GM10248 (cell line): Measurements from ENCODE around the gene TAC4.

Experiments
- CTCF ChIA-PET: fragments of 300-600 bp; sonication (Branson Sonifier 250); formaldehyde crosslinking; extraction: SDS; loops from one replicate; lab custom pipeline; 2021; ENCODE audit warnings: antibody characterized with exemption; lab: Yijun Ruan, JAX
- POLR2A ChIA-PET: fragments of 350-650 bp; sonication (Branson Sonifier 250); formaldehyde crosslinking; extraction: SDS; loops from one replicate; lab custom pipeline; 2020; ENCODE audit warnings: antibody characterized with exemption; lab: Yijun Ruan, JAX
- DNase-seq: peaks from one replicate; pipeline ENCODE4 v3.0.0; 2012; ENCODE audit errors: extremely low spot score
- TF ChIP-seq, protein P1 (sequence below): IDR thresholded peaks from 2 replicates; pipeline ENCODE4 v1.5.1; 2012; ENCODE audit warnings: mild to moderate bottlenecking, low read depth; ENCODE audit errors: extremely low read depth, missing control alignments, control extremely low read depth

The TAC4 gene

DNA sequence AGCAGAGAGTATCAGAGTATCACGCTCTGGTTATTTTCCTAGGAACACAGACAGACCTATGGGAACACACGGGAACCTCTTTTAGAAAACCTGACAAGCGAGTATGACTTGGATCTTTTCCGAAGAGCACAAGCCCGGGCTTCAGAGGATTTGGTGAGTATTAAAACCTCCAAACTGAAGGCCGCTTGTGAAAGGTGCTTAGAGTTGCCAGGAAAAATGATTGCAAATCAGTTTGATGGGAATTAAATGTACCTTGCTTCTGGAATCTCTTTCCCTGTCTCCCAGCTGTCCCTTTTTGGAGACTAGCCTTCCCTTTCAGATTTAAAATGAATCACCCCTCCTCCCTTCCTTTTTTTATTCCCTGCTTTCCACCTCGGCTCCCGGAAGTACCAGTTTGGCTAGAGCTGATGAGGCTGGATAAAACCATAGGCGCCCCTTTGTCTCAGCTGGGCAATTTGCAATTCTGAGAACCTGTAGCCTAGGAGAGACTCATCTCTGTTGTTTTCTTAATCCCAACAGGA, 32.0 kb downstream of the TAC4 start:
- POLR2A ChIA-PET: no interaction called here
- CTCF ChIA-PET: interaction anchor here (1.0 to 1.7 kb wide), 6 partner anchors 10 to 112 kb away, joined by 3 to 5 read pairs (median 3); no protein-coding TSS in a partner anchor
- TF ChIP-seq, protein P1, sequence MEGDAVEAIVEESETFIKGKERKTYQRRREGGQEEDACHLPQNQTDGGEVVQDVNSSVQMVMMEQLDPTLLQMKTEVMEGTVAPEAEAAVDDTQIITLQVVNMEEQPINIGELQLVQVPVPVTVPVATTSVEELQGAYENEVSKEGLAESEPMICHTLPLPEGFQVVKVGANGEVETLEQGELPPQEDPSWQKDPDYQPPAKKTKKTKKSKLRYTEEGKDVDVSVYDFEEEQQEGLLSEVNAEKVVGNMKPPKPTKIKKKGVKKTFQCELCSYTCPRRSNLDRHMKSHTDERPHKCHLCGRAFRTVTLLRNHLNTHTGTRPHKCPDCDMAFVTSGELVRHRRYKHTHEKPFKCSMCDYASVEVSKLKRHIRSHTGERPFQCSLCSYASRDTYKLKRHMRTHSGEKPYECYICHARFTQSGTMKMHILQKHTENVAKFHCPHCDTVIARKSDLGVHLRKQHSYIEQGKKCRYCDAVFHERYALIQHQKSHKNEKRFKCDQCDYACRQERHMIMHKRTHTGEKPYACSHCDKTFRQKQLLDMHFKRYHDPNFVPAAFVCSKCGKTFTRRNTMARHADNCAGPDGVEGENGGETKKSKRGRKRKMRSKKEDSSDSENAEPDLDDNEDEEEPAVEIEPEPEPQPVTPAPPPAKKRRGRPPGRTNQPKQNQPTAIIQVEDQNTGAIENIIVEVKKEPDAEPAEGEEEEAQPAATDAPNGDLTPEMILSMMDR: no peak
- DNase-seq: no peak

DNA sequence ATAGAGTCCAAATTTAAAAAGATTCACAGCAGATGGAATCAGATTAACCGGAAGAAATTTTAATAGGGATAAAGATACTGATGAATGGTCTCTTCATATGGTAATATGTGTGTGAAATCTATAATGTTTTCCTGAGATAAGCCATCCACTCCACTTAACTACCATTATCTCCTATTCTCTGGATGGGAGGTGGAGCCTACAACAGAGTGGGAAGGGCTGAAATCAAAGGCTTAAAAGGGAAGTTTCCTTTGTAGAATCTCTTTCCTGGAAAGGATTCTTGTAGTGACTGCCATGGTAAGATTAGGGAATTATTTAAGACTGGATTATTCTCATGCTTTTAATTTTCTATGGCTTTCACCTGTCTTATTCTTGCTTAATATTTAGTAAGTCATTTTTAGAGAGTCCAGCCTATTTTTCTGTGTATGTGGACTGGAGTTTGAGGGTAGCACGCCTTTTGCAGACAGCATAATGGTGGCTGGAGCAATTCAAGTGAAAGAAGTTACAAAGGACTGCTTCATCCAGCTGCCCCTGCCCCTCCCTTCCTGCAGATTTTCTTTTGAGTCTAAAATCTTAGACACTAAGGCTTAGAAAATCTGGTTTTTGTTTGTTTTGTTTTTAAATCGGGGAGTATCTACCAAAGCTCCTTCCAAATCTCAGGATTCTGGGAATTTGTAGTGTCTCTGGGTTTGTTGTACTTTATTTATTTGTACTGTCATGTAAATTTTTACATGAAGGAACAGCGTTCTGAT, 32.9 kb downstream of the TAC4 start:
- no peak for DNase-seq
- TF ChIP-seq, protein P1: no peak
- POLR2A ChIA-PET: no interaction called here
- CTCF ChIA-PET: interaction anchor here (1.6 to 1.7 kb wide), 2 partner anchors 9 to 18 kb away, joined by 5 read pairs; no protein-coding TSS in a partner anchor

DNA sequence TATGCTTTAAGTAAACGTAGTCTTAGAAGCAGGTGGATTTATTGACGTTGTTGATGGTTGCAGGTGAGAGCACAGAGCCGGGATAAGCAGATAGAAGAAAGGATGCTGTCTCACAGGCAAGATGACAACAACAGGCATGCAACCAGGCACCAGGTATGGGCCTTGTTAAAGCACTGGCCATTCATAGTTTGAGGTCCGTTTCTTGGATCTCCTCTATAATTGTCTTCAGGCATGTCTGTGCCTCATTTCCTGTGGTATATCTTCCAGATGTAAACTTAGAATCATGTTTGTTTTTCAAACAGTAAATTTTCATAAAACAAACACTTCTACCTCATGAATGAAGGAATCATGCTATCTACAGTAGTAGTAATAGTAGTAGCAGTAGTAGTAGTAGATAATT, 38.8 kb downstream of the TAC4 start:
- CTCF ChIA-PET: no interaction called here
- POLR2A ChIA-PET: no interaction called here
- TF ChIP-seq, protein P1: no peak
- no peak for DNase-seq

DNA sequence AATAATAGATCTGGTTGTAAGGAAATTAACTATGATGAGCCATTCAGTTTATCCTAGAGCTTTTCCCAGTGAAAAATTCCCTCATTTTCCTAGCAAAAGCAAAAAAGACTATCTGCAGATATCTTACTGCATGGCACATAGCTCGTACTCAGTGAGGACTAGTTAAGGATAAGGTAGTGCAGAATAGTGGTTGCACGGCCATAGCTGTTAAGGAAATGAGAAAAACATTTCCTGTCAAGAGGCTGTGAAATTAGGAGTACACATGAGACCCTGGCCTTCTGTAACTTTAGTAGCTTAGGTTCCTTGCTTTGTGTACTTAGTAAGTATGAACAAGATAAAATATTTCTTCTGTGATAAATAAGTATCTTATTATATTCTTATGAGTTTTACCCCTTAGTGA, 49.1 kb downstream of the TAC4 start:
- ChIA-PET POLR2A (no interaction called here), CTCF (interaction anchor here (0.8 to 1.4 kb wide), 7 partner anchors 11 to 242 kb away, joined by 3 to 4 read pairs (median 3); partner anchors contain the start of gene SLC35B1)
- no peak for DNase-seq
- TF ChIP-seq, protein P1: no peak

DNA sequence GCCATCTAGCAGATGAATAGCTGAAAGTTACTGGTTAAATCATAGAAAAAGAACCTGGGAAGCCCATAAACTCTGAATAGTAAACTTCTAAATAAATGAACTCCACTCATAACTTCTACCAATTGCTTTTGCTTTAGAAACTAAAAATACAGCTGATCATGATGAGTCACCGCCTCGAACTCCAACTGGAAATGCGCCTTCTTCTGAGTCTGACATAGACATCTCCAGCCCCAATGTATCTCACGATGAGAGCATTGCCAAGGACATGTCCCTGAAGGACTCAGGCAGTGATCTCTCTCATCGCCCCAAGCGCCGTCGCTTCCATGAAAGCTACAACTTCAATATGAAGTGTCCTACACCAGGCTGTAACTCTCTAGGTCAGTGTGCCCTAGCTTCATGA, 49.7 kb downstream of the TAC4 start:
- no peak for DNase-seq
- ChIA-PET POLR2A (interaction anchor here (0.6 kb wide), 2 partner anchors 12 to 121 kb away, joined by 4 to 5 read pairs; no protein-coding TSS in a partner anchor), CTCF (interaction anchor here (0.8 to 1.5 kb wide), 8 partner anchors 10 to 241 kb away, joined by 3 to 5 read pairs (median 3); partner anchors contain the start of genes KAT7 and SLC35B1)
- TF ChIP-seq, protein P1: no peak

DNA sequence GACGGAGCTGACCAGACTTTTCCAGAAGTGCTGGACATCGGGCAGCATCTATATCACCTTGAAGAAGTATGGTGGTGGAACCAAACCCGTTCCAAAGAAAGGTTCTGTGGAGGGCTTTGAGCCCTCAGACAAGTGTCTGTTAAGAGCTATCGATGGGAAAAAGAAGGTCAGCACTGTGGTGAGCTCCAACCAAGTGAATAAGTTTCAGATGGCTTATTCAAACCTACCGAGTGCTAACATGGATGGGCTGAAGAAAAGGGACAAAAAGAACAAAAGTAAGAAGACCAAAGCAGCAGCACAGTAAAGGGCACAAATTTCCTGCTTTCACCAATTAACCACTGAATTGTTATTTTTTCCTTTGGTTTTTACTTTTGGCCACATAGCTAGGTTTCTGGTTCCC, 52.5 kb downstream of the TAC4 start:
- POLR2A ChIA-PET: interaction anchor here (0.5 kb wide), 1 partner anchor 31 kb away, joined by 3 read pairs; the partner anchor contains the start of gene FAM117A
- CTCF ChIA-PET: interaction anchor here (0.8 to 1.3 kb wide), 4 partner anchors 10 to 225 kb away, joined by 3 to 4 read pairs (median 4); no protein-coding TSS in a partner anchor
- no peak for DNase-seq
- TF ChIP-seq, protein P1: no peak
